DOHH2 (cell line): ENCODE results near the gene OR2T34.

Source experiments
- H3F3A ChIP-seq: fragments of 200-600 bp; sonication (generic), shearing (Covaris generic); 2 replicates; pipeline ENCODE4 v1.6.0; 2016; ENCODE audit warnings: antibody characterized with exemption, mild to moderate bottlenecking; ENCODE audit not compliant: control insufficient read depth, insufficient read depth
- H3K27ac ChIP-seq: fragments of 200-600 bp; sonication (generic); 2 replicates; pipeline ENCODE4 v1.5.1; 2014; ENCODE audit warnings: low read depth, mild to moderate bottlenecking, low read length, moderate library complexity
- H3K27me3 ChIP-seq: fragments of 200-600 bp; sonication (generic); 2 replicates; pipeline ENCODE4 v1.6.1; 2014; ENCODE audit warnings: mild to moderate bottlenecking, low read length, mixed read lengths; ENCODE audit not compliant: control insufficient read depth
- H3K36me3 ChIP-seq: fragments of 200-600 bp; sonication (generic); 2 replicates; pipeline ENCODE4 v1.6.1; 2014; ENCODE audit warnings: mild to moderate bottlenecking, low read length, moderate library complexity, mixed read lengths; ENCODE audit not compliant: control insufficient read depth
- H3K4me1 ChIP-seq: fragments of 200-600 bp; sonication (generic); 2 replicates; pipeline ENCODE4 v1.6.1; 2014; ENCODE audit warnings: mild to moderate bottlenecking, low read length, mixed read lengths; ENCODE audit not compliant: control insufficient read depth
- H3K4me2 ChIP-seq: fragments of 200-600 bp; sonication (generic); 2 replicates; pipeline ENCODE4 v1.6.0; 2014; ENCODE audit warnings: mild to moderate bottlenecking, low read length, moderate library complexity
- H3K4me3 ChIP-seq: fragments of 200-600 bp; sonication (generic); 2 replicates; pipeline ENCODE4 v1.5.1; 2014; ENCODE audit warnings: mild to moderate bottlenecking, low read length, mixed read lengths
- H3K79me2 ChIP-seq: fragments of 200-600 bp; sonication (generic); 2 replicates; pipeline ENCODE4 v1.6.1; 2014; ENCODE audit warnings: mild to moderate bottlenecking, low read length, mixed read lengths; ENCODE audit not compliant: control insufficient read depth
- H3K9me2 ChIP-seq: fragments of 200-600 bp; sonication (generic); replicated peaks from 2 replicates; pipeline ENCODE4 v1.6.1; 2014; ENCODE audit warnings: mild to moderate bottlenecking, low read length, mixed read lengths; ENCODE audit not compliant: control insufficient read depth
- H3K9me3 ChIP-seq: fragments of 200-600 bp; sonication (generic); 2 replicates; pipeline ENCODE4 v1.6.1; 2014; ENCODE audit warnings: antibody characterized with exemption, low read length, mixed read lengths; ENCODE audit not compliant: control insufficient read depth, insufficient read depth
- H4K20me1 ChIP-seq: fragments of 200-600 bp; sonication (generic); 2 replicates; pipeline ENCODE4 v1.6.0; 2014; ENCODE audit warnings: low read depth, mild to moderate bottlenecking, antibody characterized with exemption, low read length, moderate library complexity; ENCODE audit not compliant: control insufficient read depth, insufficient read depth
- EZH2phosphoT487 ChIP-seq: fragments of 200-600 bp; sonication (generic); IDR thresholded peaks from 2 replicates; pipeline ENCODE4 v1.6.1; 2017; ENCODE audit warnings: borderline replicate concordance, mild to moderate bottlenecking, antibody characterized with exemption, low read length, moderate library complexity, mixed read lengths
- TF ChIP-seq, protein P1 (sequence below): fragments of 200-600 bp; sonication (generic); IDR thresholded peaks from one replicate; pipeline ENCODE4 v1.5.1; 2014; ENCODE audit warnings: antibody characterized with exemption, mild to moderate bottlenecking, low read depth, low read length; ENCODE audit not compliant: poor library complexity, severe bottlenecking

The OR2T34 gene

DNA sequence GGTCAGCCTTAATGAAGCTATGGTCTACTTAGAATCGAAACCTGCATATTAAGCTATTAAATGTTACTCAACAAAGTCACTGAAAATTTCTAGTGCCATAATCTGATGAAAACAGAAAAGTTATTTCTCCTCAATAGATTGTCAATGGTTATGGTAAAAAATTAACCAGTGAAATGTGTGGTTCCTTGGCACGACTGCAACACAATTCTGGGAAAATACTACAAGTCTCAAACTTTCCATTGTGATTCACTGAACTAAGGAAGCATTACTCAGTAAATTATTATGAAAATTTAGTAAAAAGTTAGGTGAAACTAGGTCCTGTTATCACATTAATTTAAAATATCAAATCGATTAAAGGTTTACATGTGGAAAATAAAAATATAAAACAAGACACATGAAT lies 35.7 kb upstream of the OR2T34 start:
- no peak overlapping the region for H3K4me2 ChIP-seq
- no peak overlapping the region for H3K27ac ChIP-seq
- TF ChIP-seq, protein P1, sequence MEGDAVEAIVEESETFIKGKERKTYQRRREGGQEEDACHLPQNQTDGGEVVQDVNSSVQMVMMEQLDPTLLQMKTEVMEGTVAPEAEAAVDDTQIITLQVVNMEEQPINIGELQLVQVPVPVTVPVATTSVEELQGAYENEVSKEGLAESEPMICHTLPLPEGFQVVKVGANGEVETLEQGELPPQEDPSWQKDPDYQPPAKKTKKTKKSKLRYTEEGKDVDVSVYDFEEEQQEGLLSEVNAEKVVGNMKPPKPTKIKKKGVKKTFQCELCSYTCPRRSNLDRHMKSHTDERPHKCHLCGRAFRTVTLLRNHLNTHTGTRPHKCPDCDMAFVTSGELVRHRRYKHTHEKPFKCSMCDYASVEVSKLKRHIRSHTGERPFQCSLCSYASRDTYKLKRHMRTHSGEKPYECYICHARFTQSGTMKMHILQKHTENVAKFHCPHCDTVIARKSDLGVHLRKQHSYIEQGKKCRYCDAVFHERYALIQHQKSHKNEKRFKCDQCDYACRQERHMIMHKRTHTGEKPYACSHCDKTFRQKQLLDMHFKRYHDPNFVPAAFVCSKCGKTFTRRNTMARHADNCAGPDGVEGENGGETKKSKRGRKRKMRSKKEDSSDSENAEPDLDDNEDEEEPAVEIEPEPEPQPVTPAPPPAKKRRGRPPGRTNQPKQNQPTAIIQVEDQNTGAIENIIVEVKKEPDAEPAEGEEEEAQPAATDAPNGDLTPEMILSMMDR, result no peak
- no peak for TF ChIP-seq EZH2phosphoT487
- H3K36me3 ChIP-seq, result no peaks in the 10 kb centered on the region
- H4K20me1 ChIP-seq, result no peaks in the 10 kb centered on the region
- no peaks in the 10 kb centered on the region for H3K4me1 ChIP-seq
- no peaks in the 10 kb centered on the region for H3K9me2 ChIP-seq
- no peaks in the 10 kb centered on the region for H3K9me3 ChIP-seq
- no peaks in the 10 kb centered on the region for H3K79me2 ChIP-seq
- peaks cover 5% of the 10 kb centered on the region; the same call in 1 of the 2 replicates for H3K27me3 ChIP-seq
- H3K4me3 ChIP-seq, result no peak overlapping the region
- no peaks in the 10 kb centered on the region for H3F3A ChIP-seq

DNA sequence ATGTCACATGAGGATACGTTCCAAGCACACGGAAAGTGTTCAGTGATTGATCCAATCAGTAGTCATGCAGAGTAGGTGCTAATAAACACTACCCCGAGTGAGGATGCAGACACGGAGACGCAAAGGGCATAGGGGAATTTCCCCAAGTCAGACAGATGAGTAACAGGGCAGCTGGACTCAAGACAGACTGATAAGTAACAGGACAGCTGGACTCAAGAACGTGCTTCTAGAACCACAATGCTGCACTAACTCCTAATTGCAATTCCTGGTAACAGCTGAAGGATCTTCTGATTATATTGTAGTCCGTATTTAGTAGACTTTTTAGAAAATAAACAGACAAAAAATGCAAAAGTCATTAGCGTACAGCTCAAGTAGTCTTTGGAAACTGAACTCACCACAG lies 24.8 kb upstream of the OR2T34 start:
- H3K27ac ChIP-seq, result no peak overlapping the region
- H3K9me3 ChIP-seq, result no peaks in the 10 kb centered on the region
- H3K79me2 ChIP-seq, result no peaks in the 10 kb centered on the region
- H3K4me2 ChIP-seq, result no peak overlapping the region
- H3F3A ChIP-seq, result no peaks in the 10 kb centered on the region
- no peaks in the 10 kb centered on the region for H3K9me2 ChIP-seq
- no peak overlapping the region for H3K4me3 ChIP-seq
- TF ChIP-seq, protein P1, result no peak
- TF ChIP-seq EZH2phosphoT487, result no peak
- no peaks in the 10 kb centered on the region for H3K27me3 ChIP-seq
- no peaks in the 10 kb centered on the region for H3K36me3 ChIP-seq
- H3K4me1 ChIP-seq, result no peaks in the 10 kb centered on the region
- no peaks in the 10 kb centered on the region for H4K20me1 ChIP-seq

GRCh38 chr1:248597589-248597988 lies 23.0 kb upstream of the OR2T34 start, which contains the start of gene OR2T10:
OR2T10 (minus strand) TSS chr1:248597700; CDS start chr1:248593768, 3,932 bp downstream.
- Histone ChIP-seq H4K20me1 (no peaks in the 10 kb centered on the region), H3K9me2 (no peaks in the 10 kb centered on the region), H3K27ac (no peak within 1 kb of the TSS), H3F3A (no peaks in the 10 kb centered on the region), H3K36me3 (no peaks in the 10 kb centered on the region), H3K4me2 (no peak within 1 kb of the TSS), H3K4me3 (no peak within 1 kb of the TSS), H3K27me3 (no peaks in the 10 kb centered on the region), H3K79me2 (no peaks in the 10 kb centered on the region), H3K9me3 (no peaks in the 10 kb centered on the region), H3K4me1 (no peaks in the 10 kb centered on the region)
- TF ChIP-seq, protein P1, result no peak
- TF ChIP-seq EZH2phosphoT487, result no peak

- H4K20me1 ChIP-seq, result no peaks in the 10 kb centered on the region
- TF ChIP-seq EZH2phosphoT487, result no peak
- TF ChIP-seq, protein P1, result no peak
- no peaks in the 10 kb centered on the region for H3K9me3 ChIP-seq
- H3K36me3 ChIP-seq, result no peaks in the 10 kb centered on the region
- H3K27ac ChIP-seq, result no peak overlapping the region
- no peak overlapping the region for H3K4me3 ChIP-seq
- H3K9me2 ChIP-seq, result no peaks in the 10 kb centered on the region
- H3K79me2 ChIP-seq, result no peaks in the 10 kb centered on the region
- H3K4me2 ChIP-seq, result no peak overlapping the region
- H3F3A ChIP-seq, result no peaks in the 10 kb centered on the region
- H3K27me3 ChIP-seq, result no peaks in the 10 kb centered on the region
- H3K4me1 ChIP-seq, result no peaks in the 10 kb centered on the region
Measured at GRCh38 chr1:248596615-248597014, 22.1 kb upstream of the OR2T34 start.
